PC-9 (cell line): ENCODE results near the gene SIPA1L3. TPM values are rescaled to one million over a fixed set of nuclear protein-coding genes. Genes with fewer than 3 reads are reported as not detected.

Experiments used
- BruUV-seq: library from RNA; stranded (reverse); fragments of 400-500 nt; replicated peaks from 2 replicates; lab custom pipeline; 2021; lab: Mats Ljungman, UMichigan
- CTCF ChIA-PET: fragments of 300-600 bp; sonication (Branson Sonifier 250); formaldehyde crosslinking; loops from one replicate; lab custom pipeline; 2022; ENCODE audit warnings: antibody characterized with exemption; lab: Charles Lee
- POLR2A ChIA-PET: fragments of 300-600 bp; sonication (Branson Sonifier 250); formaldehyde crosslinking; loops from one replicate; lab custom pipeline; 2022; ENCODE audit warnings: antibody characterized with exemption; ENCODE audit not compliant: unreplicated experiment; lab: Charles Lee
- DNase-seq, 2 experiments: peaks; one replicate each; pipeline versions ENCODE4 v3.0.0 to v3.0.0-alpha.2; 2015 to 2022; ENCODE audit warnings: mixed read lengths in 1 of 2
- H2AFZ ChIP-seq: fragments of 200-600 bp; sonication (generic); 2 replicates; pipeline ENCODE4 v1.8.1; 2017; ENCODE audit warnings: antibody characterized with exemption
- H3F3A ChIP-seq: fragments of 200-600 bp; sonication (generic); 2 replicates; pipeline ENCODE4 v1.8.1; 2017; ENCODE audit warnings: antibody characterized with exemption, mild to moderate bottlenecking, low read depth; ENCODE audit not compliant: insufficient read depth
- H3K27ac ChIP-seq: fragments of 200-600 bp; sonication (generic); 2 replicates; pipeline ENCODE4 v1.6.1; 2016; ENCODE audit warnings: mixed run types
- H3K27me3 ChIP-seq: fragments of 200-600 bp; sonication (generic); 2 replicates; pipeline ENCODE4 v1.6.1; 2016; ENCODE audit warnings: low read depth, mixed run types; ENCODE audit not compliant: insufficient read depth
- H3K36me3 ChIP-seq: fragments of 200-600 bp; sonication (generic); 2 replicates; pipeline ENCODE4 v1.6.1; 2016; ENCODE audit warnings: low read depth, mixed run types
- H3K4me1 ChIP-seq: fragments of 200-600 bp; sonication (generic); replicated peaks from 2 replicates; pipeline ENCODE4 v1.6.1; 2016; ENCODE audit warnings: mixed run types; ENCODE audit not compliant: insufficient read depth
- H3K4me2 ChIP-seq: fragments of 200-600 bp; sonication (generic); 2 replicates; pipeline ENCODE4 v1.6.1; 2017; ENCODE audit warnings: mixed run types
- H3K4me3 ChIP-seq: fragments of 200-600 bp; sonication (generic); 2 replicates; pipeline ENCODE4 v1.6.1; 2016; ENCODE audit warnings: mixed run types
- H3K79me2 ChIP-seq: fragments of 200-600 bp; sonication (generic); 2 replicates; pipeline ENCODE4 v1.6.1; 2017; ENCODE audit warnings: low read depth, mixed run types
- H3K9me2 ChIP-seq: fragments of 200-600 bp; sonication (generic); 2 replicates; pipeline ENCODE4 v1.8.1; 2017; ENCODE audit warnings: mild to moderate bottlenecking; ENCODE audit not compliant: insufficient read depth
- H3K9me3 ChIP-seq: fragments of 200-600 bp; sonication (generic); 2 replicates; pipeline ENCODE4 v1.8.1; 2016; ENCODE audit warnings: low read depth; ENCODE audit not compliant: insufficient read depth
- H4K20me1 ChIP-seq: fragments of 200-600 bp; sonication (generic); 2 replicates; pipeline ENCODE4 v1.8.1; 2017; ENCODE audit not compliant: insufficient read depth
- CTCF ChIP-seq: fragments of 200-600 bp; sonication (generic); conservative IDR thresholded peaks from 2 replicates; pipeline ENCODE4 v1.6.1; 2017; ENCODE audit warnings: mixed run types, antibody characterized with exemption, mild to moderate bottlenecking, moderate library complexity
- EZH2 ChIP-seq: fragments of 200-600 bp; sonication (generic); IDR thresholded peaks from 2 replicates; pipeline ENCODE4 v1.8.0; 2017; ENCODE audit warnings: antibody characterized with exemption, low read depth
- intact Hi-C: fragments of 100-400 bp; cut with micrococcal nuclease; formaldehyde crosslinking; loops from one replicate; pipeline ENCODE4 v1.10.0; 2022; ENCODE audit not compliant: unreplicated experiment
- total RNA-seq: library from RNA; stranded (reverse); gene quantifications from 2 replicates; pipeline ENCODE4 v1.2.3, GENCODE V29; 2021

Gene SIPA1L3
- total RNA-seq, 1 experiment from 2014 or later = 55.2 TPM

DNA sequence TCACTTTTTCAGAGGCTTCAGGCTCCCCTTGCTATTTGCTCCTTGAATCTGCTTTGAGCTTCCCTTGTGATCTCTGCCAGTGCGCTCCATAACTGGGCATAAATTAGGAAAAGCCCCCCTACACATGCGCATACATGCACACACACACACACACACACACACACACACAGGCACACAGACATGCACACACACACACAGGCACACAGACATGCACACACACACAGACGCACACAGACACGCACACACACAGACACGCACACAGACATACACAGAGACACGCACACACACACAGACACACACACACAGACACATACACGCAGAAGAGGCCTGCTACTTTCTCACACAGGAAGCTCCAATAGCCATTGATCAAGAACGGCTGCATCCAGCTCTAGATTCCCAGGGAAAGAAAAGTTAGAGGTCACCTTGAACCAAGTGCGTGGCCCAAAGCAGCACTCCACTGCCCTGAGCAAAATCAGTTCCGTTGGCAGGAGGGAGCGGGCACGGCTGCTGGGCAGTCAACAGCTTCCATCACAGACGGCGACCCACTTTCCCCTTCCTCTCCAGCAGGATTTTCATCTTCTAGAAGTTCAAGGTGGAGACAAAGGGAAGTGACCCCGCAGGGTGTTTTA lies 171.4 kb downstream of the SIPA1L3 start:
- Histone ChIP-seq H3K9me3 (no peaks in the 10 kb centered on the region), H3K27ac (no peak overlapping the region), H3K4me2 (no peak overlapping the region), H3K79me2 (no peaks in the 10 kb centered on the region), H4K20me1 (no peaks in the 10 kb centered on the region; the same call in 1 of the 2 replicates), H2AFZ (no peak overlapping the region), H3K36me3 (no peaks in the 10 kb centered on the region), H3K4me3 (no peak overlapping the region), H3F3A (peaks cover 23% of the 10 kb centered on the region), H3K9me2 (no peaks in the 10 kb centered on the region), H3K4me1 (peaks cover 16% of the 10 kb centered on the region), H3K27me3 (no peaks in the 10 kb centered on the region)
- no peak for DNase-seq
- no TSS peak for BruUV-seq
- intact Hi-C loops = no loop called here
- ChIA-PET CTCF (no interaction called here), POLR2A (no interaction called here)
- TF ChIP-seq EZH2 = no peak
- no peak for TF ChIP-seq CTCF

DNA sequence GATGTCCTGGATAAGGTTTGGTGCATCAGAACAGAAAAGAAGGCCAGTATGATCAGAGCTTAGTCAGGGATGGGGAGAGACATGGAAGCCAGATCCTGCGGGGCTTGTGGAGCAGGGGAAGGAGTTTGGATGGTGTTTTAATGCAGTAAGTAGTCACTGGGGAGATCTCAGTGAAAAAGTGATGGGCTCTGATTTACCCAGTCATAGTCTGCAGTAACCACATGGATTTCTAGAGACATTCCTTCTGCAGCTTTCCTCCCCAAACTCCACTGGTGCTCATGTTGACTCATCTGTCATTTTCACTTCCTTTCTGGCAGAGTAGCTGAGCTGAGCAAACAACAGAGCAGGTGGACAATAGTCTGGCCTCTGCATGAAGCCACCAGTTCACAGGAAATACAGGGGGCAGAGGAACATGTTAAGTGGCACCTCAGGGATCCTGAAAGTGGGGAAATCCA lies 172.9 kb downstream of the SIPA1L3 start:
- H3F3A ChIP-seq = peaks cover 23% of the 10 kb centered on the region
- no peaks in the 10 kb centered on the region for H3K79me2 ChIP-seq
- peaks cover 16% of the 10 kb centered on the region for H3K4me1 ChIP-seq
- intact Hi-C loops = no loop called here
- no peaks in the 10 kb centered on the region; the same call in 1 of the 2 replicates for H4K20me1 ChIP-seq
- no peak for TF ChIP-seq CTCF
- no peak for TF ChIP-seq EZH2
- H3K9me2 ChIP-seq = no peaks in the 10 kb centered on the region
- no peaks in the 10 kb centered on the region for H3K27me3 ChIP-seq
- H3K36me3 ChIP-seq = no peaks in the 10 kb centered on the region
- ChIA-PET CTCF (interaction anchor here (0.7 to 0.8 kb wide), 2 partner anchors 87 to 139 kb away, joined by 4 read pairs; no protein-coding TSS in a partner anchor), POLR2A (no interaction called here)
- H3K4me3 ChIP-seq = no peak overlapping the region
- BruUV-seq = no TSS peak
- peak; percentile 40 to 87 for DNase-seq
- H3K27ac ChIP-seq = peak overlapping the region; percentile 59
- H3K9me3 ChIP-seq = no peaks in the 10 kb centered on the region
- peak overlapping the region; percentile 7 for H3K4me2 ChIP-seq
- no peak overlapping the region for H2AFZ ChIP-seq

DNA sequence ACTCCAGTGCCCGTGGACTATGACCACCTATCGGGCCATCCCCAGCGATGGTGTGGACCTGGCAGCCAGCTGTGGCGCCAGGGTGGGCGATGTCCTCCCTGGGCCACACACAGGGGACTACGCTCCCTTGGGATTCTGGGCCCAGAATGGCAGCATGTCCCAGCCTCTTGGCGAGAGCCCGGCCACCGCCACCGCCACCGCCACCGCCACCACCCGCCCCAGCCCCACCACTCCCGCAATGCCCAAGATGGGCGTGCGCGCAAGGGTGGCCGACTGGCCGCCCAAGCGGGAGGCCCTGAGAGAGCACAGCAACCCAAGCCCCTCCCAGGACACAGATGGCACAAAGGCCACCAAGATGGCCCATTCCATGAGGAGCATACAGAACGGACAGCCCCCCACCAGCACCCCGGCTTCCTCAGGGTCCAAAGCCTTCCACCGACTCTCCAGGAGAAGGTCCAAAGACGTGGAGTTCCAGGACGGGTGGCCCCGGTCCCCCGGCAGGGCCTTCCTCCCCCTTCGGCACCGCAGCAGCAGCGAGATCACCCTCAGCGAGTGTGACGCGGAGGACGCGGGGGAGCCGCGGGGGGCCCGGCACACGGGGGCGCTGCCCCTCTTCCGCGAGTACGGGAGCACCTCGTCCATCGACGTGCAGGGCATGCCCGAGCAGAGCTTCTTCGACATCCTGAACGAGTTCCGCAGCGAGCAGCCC lies 174.7 kb downstream of the SIPA1L3 start:
- no peak overlapping the region for H2AFZ ChIP-seq
- no peaks in the 10 kb centered on the region; the same call in 1 of the 2 replicates for H4K20me1 ChIP-seq
- no peaks in the 10 kb centered on the region for H3K9me2 ChIP-seq
- H3K4me3 ChIP-seq = no peak overlapping the region
- POLR2A ChIA-PET = no interaction called here
- H3K4me1 ChIP-seq = peaks cover 16% of the 10 kb centered on the region
- no peak overlapping the region for H3K4me2 ChIP-seq
- intact Hi-C loops = no loop called here
- no peaks in the 10 kb centered on the region for H3K27me3 ChIP-seq
- H3F3A ChIP-seq = peaks cover 23% of the 10 kb centered on the region
- no peaks in the 10 kb centered on the region for H3K9me3 ChIP-seq
- no peak overlapping the region for H3K27ac ChIP-seq
- no TSS peak for BruUV-seq
- no peaks in the 10 kb centered on the region for H3K79me2 ChIP-seq
- H3K36me3 ChIP-seq = no peaks in the 10 kb centered on the region
- no peak for TF ChIP-seq EZH2
- no peak for DNase-seq
- CTCF ChIA-PET = interaction anchor here (0.6 kb wide), 1 partner anchor 144 kb away, joined by 4 read pairs; no protein-coding TSS in a partner anchor
